HG02884 (cell line): ENCODE measurements around the gene CBX5.
"Not testable (repeated sequence)": the region's sequence is repeated elsewhere in the genome, so short reads cannot be mapped to it uniquely, and the experiment has no call there.

ENCODE experiments used
- ATAC-seq: cut with Tn5 transposase; IDR thresholded peaks from one replicate; pipeline ENCODE4 v1.9.1; 2021; ENCODE audit warnings: mild to moderate bottlenecking, moderate library complexity; ENCODE audit not compliant: unreplicated experiment

Gene CBX5

GRCh38 chr12:54279632-54280467 lies at the start of gene CBX5:
Gene CBX5, minus strand, starts transcription at chr12:54280122. Its CDS starts 22,472 bp downstream, at chr12:54257650.
- peak; percentile 61 for ATAC-seq

GRCh38 chr12:54328595-54329337 lies 48.8 kb upstream of the CBX5 start:
- ATAC-seq, result no peak

- ATAC-seq, result not testable (repeated sequence)
Observed at GRCh38 chr12:54325442-54326109, 45.7 kb upstream of the CBX5 start.

GRCh38 chr12:54324617-54325441 lies 44.9 kb upstream of the CBX5 start, which contains the start of gene COPZ1:
Gene COPZ1, plus strand, starts transcription at chr12:54325131. Its CDS starts 33 bp downstream, at chr12:54325164.
- ATAC-seq, result peak; percentile 97

GRCh38 chr12:54321363-54321762 lies 41.4 kb upstream of the CBX5 start:
- no peak for ATAC-seq

- not testable (repeated sequence) for ATAC-seq
Observed at GRCh38 chr12:54312309-54312708, 32.4 kb upstream of the CBX5 start.

- ATAC-seq, result no peak
Observed at GRCh38 chr12:54311051-54311450, 31.1 kb upstream of the CBX5 start.

GRCh38 chr12:54306925-54307741 lies 27.2 kb upstream of the CBX5 start:
- no peak for ATAC-seq

- ATAC-seq, result no peak
Observed at GRCh38 chr12:54304187-54304810, 24.4 kb upstream of the CBX5 start.

GRCh38 chr12:54303640-54304039 lies 23.7 kb upstream of the CBX5 start:
- ATAC-seq, result no peak

GRCh38 chr12:54301428-54302048 lies 21.6 kb upstream of the CBX5 start:
- no peak for ATAC-seq

GRCh38 chr12:54300732-54301427 lies 21.0 kb upstream of the CBX5 start, which contains the start of gene NFE2:
Gene NFE2, minus strand, starts transcription at chr12:54301015. Its CDS starts 5,767 bp downstream, at chr12:54295248.
- ATAC-seq, result no peak

GRCh38 chr12:54300225-54300731 lies 20.4 kb upstream of the CBX5 start:
- no peak for ATAC-seq

GRCh38 chr12:54299515-54300224 lies 19.7 kb upstream of the CBX5 start:
- no peak for ATAC-seq

- ATAC-seq, result no peak
Observed at GRCh38 chr12:54298904-54299303, 19.0 kb upstream of the CBX5 start.

- ATAC-seq, result no peak
Observed at GRCh38 chr12:54296393-54297099, 16.6 kb upstream of the CBX5 start.
